Activated CD8-positive, alpha-beta memory T cell treated with anti-CD3 and anti-CD28 coated beads, Interleukin-2, amount 50 U/mL, for 4 hours (primary cell): Measurements from ENCODE around the gene TBC1D16.

Experiments used
- DNase-seq: peaks from one replicate; pipeline ENCODE4 v3.0.0-alpha.2; 2020

The TBC1D16 gene

DNA sequence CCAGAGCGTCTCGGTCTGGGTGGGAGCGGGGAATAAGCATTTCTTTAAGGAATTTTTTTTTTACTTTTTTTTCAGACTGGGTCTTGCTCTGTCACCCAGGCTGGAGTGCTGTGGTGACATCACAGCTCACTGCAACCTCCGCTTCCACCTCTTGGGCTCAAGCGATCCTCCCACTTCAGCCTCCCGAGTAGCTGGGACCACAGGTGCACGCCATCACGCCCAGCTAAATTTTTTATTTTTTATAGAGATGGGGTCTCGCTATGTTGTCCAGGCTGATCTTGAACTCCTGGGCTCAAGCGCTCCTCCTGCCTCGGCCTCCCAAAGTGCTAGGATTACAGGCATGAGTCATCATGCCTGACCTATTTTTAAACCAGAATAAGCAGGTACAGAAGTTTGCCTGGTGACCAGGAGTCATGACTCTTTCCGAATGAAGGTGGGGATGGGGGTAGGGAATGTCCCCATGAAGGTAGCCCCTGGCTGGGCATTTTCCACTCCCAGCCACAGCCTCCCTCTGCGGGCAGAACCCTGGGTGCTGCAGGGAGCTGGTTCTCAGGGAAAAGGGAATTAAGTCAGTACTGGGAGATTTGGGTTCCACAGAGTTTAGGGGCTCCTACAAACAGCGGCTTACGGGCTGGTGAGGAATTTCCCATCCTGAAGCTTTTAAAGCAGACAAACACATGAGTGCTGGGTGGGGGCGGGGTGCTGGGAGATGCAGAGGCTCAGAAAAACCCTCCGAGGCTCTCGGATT, 48.3 kb downstream of the TBC1D16 start:
- no peak for DNase-seq

DNA sequence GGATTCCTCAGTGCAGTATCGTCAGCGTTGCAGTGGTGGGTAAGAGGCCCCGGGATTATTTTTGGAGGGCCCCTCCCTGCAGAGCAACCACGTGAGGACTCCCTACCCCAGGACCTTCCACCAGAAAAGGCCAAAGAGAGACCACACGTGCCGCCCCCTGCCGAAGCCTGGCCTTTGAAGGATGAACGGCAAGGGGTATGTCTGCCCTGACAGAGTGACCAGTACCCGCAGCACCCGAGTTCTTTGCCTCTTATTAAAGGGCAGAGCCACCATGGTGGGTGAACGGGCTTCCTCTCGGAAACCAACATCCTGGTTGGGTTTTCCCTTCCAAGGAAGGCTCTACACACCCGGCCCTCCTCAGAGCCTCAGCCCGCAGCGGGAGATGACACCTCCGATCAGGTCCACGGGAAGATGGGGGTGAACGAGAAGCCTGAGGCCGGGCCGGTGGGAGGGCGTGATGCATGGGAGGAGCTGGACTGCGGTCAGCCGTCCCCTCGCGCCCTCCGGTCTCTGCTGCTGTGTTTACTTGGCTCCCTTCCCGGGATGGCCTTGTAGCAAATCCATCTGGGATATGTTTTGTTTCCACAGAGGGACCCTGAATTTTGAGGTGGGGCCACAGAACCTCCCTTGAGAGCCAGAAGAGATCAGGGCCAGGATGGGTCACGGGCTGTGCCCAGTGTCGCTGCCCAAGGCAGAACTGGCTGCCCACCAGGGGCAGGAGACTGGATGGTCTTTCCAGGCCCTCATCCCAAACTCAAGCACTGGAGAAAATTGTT, 49.1 kb downstream of the TBC1D16 start:
- no peak for DNase-seq

DNA sequence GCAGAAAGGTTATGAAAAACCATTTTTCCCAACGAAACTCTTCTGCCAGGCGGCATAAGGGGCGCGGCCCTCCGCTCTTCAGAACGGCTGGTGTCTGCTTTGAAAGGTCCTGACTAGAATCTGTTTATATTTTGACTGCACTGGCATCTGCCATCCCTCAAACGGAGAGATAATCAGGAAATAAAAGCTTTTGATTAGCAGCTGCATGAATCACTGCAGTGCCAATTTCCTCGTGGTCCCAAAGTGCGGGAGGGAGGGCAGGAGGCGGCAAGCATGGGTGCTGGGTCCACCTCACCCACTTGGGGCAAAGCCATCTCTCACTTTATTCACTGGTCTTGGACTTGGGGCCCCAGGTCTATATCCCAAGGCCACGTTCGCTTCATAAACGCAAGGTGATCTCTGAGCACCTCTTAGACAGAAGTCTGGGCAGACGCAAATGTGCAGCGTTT, 49.7 kb downstream of the TBC1D16 start:
- no peak for DNase-seq

DNA sequence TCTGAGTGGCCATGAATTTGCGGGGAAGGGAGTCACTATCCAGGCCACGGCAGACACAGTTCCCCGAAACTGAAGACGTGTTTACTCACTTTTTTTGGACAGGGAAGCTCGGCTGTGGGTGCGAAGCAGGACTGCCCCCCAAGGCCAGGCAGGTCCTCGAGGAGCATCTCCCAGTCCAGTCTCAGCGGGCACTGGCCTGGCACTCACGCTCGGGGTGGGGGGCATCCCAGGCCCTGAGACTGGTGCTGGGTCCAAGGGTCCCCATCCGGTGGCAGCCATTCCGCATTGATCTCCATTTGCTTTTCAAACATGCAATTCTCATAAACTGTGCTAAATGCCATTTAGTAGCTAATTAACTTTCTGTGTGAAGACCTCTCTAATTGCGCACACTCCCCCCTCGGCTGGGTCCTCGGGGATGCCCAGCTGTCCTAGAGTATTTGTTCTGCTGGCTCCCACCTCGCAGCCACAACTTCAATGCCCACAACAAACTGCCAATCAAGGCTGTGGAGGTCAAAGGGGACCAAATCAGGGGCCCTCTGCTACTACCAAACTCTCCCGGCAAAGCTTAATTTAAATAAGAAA, 50.2 kb downstream of the TBC1D16 start:
- DNase-seq: no peak

DNA sequence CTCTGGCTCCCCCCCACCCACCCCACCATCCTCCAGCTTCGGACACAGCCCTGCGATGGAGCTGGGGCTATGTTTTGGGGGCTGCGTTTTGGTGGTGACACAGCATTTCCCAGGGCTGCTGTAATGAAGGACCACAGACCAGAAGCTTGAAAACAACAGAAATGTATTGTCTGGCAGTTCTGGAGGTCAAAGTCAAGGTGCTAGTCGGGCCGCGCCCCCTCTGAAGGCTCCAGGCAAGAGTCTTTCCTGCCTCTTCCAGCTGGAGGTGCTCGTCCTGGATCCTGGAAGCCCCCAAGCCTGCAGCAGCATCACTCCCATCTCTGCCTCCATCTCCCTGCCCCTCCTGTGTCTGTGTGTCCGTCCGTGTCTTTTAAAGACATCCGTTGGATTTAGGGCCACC, 50.8 kb downstream of the TBC1D16 start:
- no peak for DNase-seq

DNA sequence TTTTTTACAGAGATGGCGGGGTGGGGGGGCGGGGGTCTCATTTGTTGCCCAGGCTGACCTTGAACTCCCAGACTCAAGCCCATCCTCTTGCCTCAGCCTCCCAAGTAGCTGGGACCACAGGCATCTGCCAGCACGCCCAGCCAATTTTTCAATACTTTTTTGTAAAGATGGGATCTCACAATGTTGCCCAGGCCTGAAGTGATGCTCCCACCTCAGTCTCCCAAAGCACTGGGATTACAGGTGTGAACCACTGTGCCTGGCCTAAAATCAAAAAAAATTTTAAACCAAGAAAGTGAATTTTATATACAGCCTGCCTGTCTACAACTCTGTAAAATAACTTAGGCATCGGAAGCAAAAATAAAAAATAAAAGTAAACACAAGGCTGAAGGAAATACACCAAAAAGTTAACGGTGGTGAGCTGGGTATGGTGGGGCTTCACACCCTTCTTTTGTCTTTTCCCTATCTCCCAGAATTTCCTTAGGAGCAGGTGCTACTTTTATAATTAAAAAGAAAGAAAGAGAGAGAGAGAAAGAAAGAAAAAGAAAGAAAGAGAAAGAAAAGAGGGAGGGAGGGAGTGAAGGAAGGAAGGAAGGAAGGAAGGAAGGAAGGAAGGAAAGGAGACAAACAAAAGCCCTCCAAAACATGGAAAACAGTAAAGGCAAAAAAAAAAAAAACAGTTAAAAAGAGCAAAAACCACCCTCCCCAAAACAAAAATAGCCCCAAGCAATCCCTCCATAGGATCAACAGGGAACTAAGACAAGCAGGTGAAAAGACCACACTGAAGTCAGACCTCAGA, 51.4 kb downstream of the TBC1D16 start:
- no peak for DNase-seq

DNA sequence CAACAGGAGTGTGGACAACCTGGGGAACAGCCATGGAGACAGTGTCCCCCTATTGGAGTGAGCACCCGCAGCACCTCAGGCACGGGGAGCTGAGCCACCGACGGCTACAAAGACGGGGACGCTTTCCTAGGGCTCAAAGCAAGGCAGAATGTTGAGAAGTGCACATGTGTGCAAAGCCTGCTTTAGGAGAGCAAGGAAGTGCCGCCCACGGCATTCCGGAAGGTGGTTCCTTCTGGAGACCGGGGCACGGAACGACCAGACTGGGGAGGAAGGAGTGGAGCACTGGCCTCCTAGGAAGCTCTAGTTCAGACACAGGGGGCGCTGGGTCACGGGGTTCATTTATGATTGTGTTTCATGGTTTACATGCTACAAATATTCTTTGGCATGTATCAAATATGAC, 52.2 kb downstream of the TBC1D16 start:
- no peak for DNase-seq

DNA sequence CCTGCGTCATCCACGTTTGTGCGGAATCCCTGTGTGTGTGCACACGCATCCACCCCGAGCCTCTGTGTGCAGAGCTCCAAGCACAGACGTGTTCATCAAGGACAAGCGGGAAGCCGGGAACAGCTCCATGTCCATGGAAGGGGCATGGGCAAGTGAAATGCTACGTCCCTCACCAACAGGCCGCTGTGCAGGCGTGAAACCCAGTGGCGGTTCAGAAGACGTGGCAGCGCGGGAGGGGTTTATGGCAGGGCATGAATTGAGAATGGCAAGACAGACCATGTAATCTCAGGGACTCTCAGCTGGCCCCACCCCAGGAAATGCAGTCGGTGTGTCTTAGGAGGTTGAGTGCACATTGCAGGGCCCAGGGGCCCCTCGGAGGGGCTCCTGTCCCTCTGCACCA, 52.7 kb downstream of the TBC1D16 start:
- no peak for DNase-seq

DNA sequence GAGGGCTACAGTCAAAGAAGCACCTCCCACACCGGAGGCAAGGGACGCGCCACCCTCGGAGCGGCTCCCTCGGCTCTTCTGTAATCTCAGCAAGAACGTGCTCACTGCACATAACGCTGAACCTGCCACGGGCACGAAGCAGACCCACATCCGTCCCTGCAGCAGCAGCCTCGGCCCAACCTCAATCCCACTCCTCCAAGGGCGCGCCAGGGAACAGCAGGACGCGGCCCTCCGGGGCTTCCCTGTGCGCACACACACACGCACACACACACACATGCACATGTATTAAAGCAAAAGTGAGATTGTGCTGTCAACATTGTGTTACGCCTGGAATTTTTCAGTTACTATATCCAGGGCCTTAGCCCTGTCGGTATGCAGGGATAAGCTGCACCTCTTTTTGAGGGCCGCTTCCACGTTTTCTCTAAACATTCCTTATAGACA, 54.0 kb downstream of the TBC1D16 start:
- DNase-seq: no peak

DNA sequence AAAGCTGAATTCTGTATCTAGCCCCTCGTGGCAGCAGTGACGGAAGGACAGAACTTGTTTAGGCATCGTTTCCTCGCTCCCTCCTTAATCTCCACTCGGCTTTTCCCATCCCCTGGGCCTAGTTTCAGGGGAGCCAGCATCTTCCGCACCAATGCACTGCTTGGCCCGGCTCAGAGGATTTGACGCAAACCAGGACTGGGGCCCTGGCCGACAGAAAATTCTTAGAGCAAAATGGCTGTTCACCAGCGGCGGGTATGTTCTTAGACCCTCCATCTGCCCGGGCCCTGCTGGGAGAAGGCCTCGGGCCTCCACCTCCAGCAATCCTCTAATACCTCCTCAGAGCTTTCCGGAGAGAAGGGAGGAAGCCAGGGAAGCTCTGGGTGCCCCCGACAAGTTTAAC, 54.6 kb downstream of the TBC1D16 start:
- no peak for DNase-seq

DNA sequence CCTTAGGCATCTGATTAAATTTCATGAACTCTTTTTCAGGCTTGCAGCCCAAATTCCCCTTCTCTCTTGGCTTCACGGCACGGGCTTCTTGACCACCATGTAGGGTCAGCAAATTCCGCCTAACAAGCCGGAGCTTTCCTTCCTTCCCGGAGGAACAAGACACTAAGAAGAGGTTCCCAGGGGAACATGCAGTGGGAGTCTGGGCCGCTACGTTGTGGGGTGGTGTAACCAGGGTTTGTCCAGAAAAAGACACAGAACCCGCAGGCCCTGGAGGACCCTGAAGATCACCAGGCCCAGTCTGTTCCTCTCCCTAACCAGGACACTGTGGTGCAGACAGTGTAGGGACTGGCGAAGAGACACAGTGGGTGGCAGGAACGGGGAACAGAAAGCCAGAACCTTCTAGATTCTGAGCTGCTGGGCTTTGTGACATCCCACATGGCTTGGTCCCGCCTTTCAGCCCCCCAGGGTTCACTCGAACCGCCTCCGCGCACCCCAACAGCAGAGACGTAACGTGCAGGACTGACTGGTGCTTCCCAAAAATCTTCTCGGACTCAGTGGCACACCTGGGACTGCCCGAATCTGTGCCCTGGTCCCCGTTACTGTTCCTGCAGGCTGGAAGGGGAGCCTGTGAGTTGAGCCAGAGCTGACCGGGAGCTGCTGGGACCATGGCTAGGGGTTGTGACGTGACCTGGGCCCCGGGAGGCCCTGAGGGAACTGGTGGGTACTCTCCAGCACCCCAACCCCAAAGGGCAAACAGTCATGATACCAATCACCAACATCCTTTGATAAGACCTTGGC, 55.2 kb downstream of the TBC1D16 start:
- no peak for DNase-seq

DNA sequence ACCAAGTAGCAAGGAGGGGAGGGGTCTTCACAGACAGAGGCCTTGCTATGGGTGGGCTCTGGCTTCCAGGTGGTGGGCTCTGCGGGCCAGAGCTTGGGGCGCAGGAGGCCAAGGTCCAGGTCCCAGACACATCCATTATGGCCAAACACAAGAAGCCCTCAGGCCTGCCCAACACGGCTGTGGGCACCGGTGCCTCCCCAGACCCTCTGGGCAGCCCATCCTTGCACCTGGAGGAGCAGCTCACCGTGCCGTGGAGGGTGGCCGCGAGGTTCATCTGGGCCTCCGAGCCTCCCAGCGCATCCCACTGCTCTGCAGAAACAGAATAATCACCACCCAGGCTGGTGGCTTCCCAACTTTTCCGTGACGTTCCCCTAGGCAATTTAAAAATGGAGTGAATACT, 55.9 kb downstream of the TBC1D16 start:
- no peak for DNase-seq

DNA sequence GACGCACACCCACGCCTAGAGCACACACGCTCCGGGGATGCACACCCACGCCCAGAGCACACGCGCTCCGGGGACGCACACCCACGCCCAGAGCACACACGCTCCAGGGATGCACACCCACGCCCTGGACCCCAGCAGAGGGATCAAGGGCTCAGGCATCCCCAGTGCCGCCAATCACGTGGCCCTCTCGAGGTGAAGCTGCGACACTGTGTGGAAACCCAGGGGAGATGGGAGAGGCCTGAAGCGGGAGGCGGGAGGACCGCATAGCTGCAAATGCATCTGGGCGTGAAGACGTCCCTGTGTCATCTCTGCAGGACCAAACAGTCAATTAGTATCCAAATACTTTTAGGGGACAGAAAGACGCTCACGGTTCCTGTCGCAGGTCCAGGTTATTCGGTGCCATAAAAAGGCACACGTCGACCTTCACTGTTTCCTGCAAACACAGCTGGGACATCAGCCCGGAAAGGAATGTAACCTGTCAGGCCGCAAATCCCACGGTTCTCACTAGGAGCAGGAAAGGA, 56.4 kb downstream of the TBC1D16 start:
- no peak for DNase-seq

DNA sequence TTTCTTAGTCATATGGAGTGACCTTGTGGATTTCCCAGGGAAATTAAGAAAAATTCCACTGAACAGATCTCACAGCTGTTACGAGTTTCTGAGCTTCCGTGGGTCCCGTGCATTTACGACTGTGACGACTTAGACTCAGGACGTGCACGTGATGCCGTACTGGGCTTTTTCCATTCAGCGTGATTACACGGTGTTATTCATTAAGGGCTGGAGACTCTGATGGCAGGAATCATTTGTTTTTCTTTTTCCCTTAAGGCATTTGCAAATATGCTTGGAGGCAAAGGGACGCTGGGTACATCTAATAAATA, 57.2 kb downstream of the TBC1D16 start:
- no peak for DNase-seq

DNA sequence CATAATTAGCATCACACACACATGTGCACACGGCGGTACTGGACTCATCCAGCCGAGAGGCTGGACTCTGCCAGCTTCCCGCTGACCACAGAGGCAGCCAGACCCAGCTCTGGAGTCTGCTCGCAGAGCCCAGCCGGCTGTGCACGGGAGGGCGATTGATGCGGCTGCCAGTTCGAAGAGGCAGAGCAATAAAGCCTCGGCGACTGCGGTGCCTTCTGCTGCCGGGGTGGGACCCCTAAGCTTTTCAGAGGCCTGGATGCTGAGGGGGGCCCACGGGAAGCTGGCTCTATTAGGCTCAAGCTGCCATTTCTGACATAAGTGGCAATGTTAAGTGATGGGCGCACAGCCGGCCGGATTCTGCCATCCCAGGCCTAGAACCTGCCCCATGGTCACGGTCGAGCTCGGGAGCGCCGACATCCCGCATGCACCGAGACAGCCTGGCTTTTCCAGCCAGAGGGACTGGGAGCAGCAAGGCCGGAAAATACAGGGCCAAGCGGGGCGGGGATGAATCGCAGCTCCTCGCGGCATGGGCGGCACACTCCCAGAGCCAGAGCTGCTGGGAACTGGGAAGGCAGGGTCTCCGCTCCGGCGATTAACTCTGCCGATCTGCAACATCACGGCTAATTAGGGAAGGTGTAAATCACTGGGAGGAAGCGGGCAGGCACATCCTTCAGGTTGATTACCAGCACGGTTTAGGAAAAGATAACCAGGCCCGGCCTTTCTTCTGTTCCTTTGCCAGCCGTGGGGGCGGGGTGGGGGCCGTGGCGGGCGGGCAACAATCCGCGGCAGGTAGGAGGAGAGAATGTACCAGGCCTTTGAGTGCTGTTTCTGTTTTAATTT, 57.7 kb downstream of the TBC1D16 start:
- DNase-seq: no peak

DNA sequence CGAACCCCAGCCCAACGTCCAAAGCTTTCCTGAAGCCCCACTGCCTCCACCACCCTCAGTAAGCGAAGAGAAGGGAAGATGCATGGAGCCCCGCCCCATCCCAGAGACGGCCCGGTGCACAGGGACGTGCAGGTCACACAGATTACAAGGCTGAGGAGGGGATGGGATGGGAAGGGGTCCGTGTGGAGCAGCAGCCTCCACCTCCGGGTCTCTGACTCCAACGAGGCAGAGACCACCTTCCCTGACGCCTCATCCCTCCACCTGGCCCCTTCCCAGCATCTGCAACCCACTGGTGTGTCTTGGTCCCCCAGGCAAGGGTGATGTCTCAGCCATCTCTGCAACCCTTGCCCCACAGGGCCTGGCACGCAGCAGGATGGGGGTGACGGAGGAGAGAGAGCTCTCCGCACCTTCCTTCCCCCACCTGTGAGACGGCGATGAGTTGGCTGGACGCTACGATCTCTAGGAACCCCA, 58.5 kb downstream of the TBC1D16 start:
- no peak for DNase-seq

DNA sequence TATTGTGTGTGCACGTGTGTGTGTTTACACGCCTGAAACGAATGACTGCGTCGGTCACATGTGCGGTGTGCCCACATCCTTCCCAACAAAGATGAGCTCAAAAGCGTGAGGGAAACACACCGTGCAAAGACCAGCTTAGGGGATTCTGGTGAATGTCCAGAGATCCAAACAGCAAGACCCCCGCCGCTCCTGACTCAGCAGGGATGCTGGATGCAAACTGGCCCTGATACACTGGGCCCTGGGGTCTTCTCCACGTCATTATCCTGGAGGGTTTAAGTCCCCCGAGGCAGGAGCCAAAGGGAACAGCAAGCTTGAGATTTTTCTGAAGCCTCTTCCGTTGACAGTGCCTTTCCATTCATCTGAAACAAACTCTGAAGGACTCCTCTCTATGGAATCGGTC, 59.2 kb downstream of the TBC1D16 start:
- DNase-seq: no peak

DNA sequence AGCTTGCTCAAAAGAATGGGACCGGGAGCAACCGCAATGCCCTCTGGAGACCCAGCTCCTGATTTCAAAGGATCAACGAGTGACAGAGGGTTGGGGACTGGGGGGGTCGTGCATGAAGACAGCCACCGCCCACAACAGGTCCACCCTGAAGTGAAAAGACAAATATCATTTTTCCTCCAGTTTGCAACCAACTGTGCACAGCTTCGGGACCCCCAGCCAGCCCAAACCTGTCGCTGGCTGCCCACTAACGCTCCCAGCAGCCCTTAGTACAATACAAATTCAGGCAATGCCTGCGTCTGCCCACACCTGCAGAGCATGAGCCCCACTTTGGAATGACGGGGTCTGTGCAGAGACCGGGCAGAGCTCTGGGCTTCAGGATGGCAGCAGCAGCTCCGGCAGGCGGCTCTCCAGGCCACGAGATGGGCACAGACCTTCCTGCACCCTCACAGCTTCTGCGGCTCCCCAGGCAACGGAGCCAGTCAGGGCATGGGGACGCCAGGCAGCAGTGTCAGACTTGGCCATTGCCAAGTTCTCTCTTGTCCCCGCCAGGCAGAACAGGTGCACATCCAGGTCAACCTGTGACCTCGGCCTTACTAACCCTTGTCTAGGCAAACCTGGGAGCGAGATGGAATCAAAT, 60.1 kb downstream of the TBC1D16 start:
- no peak for DNase-seq

DNA sequence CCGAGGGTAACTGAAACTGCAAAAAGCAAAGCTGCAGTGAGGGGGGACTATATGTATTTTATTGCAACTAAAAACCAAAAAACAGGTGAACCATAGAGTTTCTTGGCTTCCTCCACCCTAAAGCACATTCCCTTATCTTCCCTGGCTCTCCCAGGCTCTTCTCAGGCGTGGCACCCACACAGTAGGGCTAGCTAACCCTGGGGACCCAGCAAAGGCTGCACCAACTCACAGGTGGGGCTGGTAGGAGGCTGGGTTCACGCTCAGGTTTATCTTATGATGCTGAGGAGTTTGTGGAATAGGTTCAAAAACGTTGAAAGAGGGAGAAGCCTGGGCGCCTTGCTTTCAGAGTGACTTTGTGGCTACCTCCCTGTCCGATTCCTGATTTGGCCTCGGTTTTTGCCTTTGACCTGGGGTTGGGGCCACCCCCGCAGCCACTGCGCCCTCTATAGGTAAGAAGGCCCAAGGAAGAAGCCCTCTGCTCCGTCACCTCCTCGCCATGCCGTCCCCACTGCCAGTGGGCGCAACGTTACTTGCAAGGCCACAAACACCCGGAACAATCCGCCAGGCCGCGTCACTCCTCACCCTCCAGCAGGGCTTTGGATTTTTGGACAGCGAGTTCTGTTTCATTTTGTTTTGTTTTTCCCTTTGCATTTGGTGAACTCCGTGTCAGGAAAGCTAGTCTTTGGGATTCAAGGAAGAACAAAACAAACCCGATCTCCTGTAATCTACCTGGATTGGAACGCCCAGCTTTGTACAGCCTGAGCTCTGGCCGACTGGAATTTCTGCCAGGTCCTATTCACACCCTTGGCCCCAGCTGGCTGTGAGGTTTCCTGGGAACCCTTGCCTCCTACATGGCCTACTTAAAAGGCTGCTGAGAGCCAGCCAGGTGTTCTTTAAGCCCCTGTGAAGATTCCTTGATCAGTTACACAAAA, 60.8 kb downstream of the TBC1D16 start:
- DNase-seq: no peak

DNA sequence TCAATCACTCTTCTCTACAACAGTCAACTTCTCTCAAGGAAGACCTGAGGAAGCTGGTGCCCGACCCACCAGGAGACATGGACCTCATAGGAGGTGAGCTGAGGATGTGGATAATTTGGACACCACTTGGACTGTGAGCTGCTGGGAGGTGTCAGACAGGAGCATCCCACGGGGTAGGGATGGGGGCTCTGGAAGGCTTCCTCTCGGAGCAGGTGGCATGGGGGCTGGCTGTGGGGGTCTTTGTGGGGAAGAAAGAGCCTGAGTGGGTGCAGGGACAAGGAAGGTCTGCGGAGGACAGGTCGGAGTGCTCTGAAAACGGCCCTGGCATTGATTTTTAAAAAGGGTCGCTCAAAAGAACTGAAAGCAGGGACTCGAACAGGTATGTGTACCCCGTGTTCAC, 64.0 kb downstream of the TBC1D16 start:
- DNase-seq: no peak
